CD8-positive, alpha-beta memory T cell (primary cell): ENCODE data around the gene IQCN. TPM values are rescaled to one million over a fixed set of nuclear protein-coding genes. Genes with fewer than 3 reads are reported as not detected.

Experiments
- CTCF ChIA-PET: fragments of 350-600 bp; sonication (Branson Sonifier 250); formaldehyde crosslinking; loops from one replicate; lab custom pipeline; 2021; ENCODE audit warnings: antibody characterized with exemption; lab: Charles Lee
- POLR2A ChIA-PET: fragments of 350-600 bp; sonication (Branson Sonifier 250); formaldehyde crosslinking; loops from one replicate; lab custom pipeline; 2021; ENCODE audit warnings: antibody characterized with exemption; lab: Charles Lee
- DNase-seq, 5 donors: peaks; one replicate each; pipeline versions ENCODE4 v3.0.0 to v3.0.0-alpha.2; 2020 to 2022; ENCODE audit warnings: mixed read lengths in 1 of 5
- H3K27ac ChIP-seq: one replicate; pipeline ENCODE4 v1.7.0; 2013; ENCODE audit warnings: low read depth, mild to moderate bottlenecking, low read length, moderate library complexity
- H3K27me3 ChIP-seq: 2 replicates; pipeline ENCODE4 v1.7.0; 2013; ENCODE audit warnings: low read length, mild to moderate bottlenecking; ENCODE audit not compliant: insufficient read depth, poor library complexity, severe bottlenecking
- H3K36me3 ChIP-seq: 2 replicates; pipeline ENCODE4 v1.7.0; 2013; ENCODE audit warnings: mild to moderate bottlenecking, low read length, moderate library complexity; ENCODE audit not compliant: insufficient read depth
- H3K4me1 ChIP-seq: 2 replicates; pipeline ENCODE4 v1.7.0; 2013; ENCODE audit warnings: mild to moderate bottlenecking, low read length, moderate library complexity; ENCODE audit not compliant: insufficient read depth
- H3K4me3 ChIP-seq: 2 replicates; pipeline ENCODE4 v1.7.0; 2013; ENCODE audit warnings: mild to moderate bottlenecking, low read length
- H3K9me3 ChIP-seq: 2 replicates; pipeline ENCODE4 v1.7.0; 2013; ENCODE audit warnings: mild to moderate bottlenecking, low read length
- H3K27ac Mint-ChIP-seq, 8 donors: one replicate each; pipeline ENCODE4 v1.8.0; 2020 to 2021; ENCODE audit warnings: mixed read lengths in 8 of 8, mild to moderate bottlenecking in 6 of 8, inconsistent platforms in 3 of 8, moderate library complexity in 3 of 8
- H3K27me3 Mint-ChIP-seq, 2 donors: one replicate each; pipeline ENCODE4 v1.8.0; 2020 to 2021; ENCODE audit warnings: mixed read lengths in 2 of 2, mild to moderate bottlenecking in 1 of 2, moderate library complexity in 1 of 2
- H3K36me3 Mint-ChIP-seq, 3 donors: one replicate each; pipeline ENCODE4 v1.8.0; 2020 to 2021; ENCODE audit warnings: mixed read lengths in 3 of 3, inconsistent platforms in 1 of 3, mild to moderate bottlenecking in 1 of 3
- H3K4me1 Mint-ChIP-seq, 3 donors: one replicate each; pipeline ENCODE4 v1.8.0; 2020 to 2021; ENCODE audit warnings: mixed read lengths in 3 of 3, inconsistent platforms in 1 of 3, mild to moderate bottlenecking in 1 of 3
- H3K4me3 Mint-ChIP-seq, 7 donors: one replicate each; pipeline ENCODE4 v1.8.0; 2020 to 2021; ENCODE audit warnings: mixed read lengths in 7 of 7, mild to moderate bottlenecking in 6 of 7, moderate library complexity in 4 of 7, inconsistent platforms in 2 of 7
- H3K9me3 Mint-ChIP-seq, 5 donors: one replicate each; pipeline ENCODE4 v1.8.0; 2020 to 2022; ENCODE audit warnings: mixed read lengths in 5 of 5, mild to moderate bottlenecking in 3 of 5, moderate library complexity in 2 of 5, inconsistent platforms in 1 of 5
- polyA plus RNA-seq: library from polyadenylated mRNA; unstranded; fragments of 300-500 nt; fragmentation: Illumina TruSeq; gene quantifications from one replicate; pipeline ENCODE4 v1.2.3, GENCODE V29; 2021
- total RNA-seq, 2 experiments: library from RNA; stranded (reverse); gene quantifications; one replicate each; pipeline ENCODE4 v1.2.3, GENCODE V29; 2021

The IQCN gene
- total and polyA plus RNA-seq, 3 experiments from 2014 or later, result 0.31 to 1.3 (median 1.3) TPM

DNA sequence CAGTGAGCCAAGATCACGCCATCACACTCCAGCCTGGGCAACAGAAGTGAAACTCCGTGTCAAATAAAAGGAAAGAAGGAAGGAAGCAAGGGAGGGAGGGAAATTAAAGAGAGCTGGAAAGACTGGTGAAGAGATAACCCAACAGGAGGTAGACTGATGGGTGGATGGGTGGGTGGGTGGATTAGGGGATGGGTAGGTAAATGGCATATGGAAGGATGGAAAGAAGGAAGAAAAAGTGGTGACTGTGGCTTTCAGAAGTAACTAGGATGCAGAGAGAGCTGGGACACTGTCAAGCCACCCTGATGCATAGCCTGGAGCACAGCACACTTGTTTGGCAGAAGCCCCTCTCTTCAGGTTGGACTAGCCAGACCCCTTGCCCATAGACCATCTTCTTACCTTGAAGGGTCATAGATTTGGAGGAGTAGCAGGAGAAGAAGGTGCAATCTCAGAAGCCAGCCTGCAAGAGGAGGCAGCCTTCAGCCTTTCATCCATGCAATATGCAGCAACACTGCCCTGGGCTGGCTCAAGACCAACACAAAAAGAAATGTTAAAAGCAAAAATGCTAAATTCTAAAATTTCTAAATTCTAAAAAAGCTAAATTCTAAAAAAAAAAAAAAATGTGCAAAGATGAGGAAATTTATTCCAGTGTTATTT is 5.1 kb downstream of the IQCN start:
- peaks cover 5% of the 10 kb centered on the region for H3K36me3 ChIP-seq
- POLR2A ChIA-PET, result interaction anchor here (0.7 kb wide), 1 partner anchor 183 kb away, joined by 6 read pairs; no protein-coding TSS in a partner anchor
- Mint-ChIP-seq H3K4me1 (peaks cover 9 to 20% (median 13%) of the 10 kb centered on the region in 3 donors), H3K27me3 (peaks cover 0 to 9% of the 10 kb centered on the region in 2 donors), H3K27ac (peak overlapping the region in 2 of 8 donors; percentile 51 to 99), H3K9me3 (no peaks in the 10 kb centered on the region), H3K4me3 (peak overlapping the region in 1 of 7 donors; percentile 52), H3K36me3 (peaks cover 5 to 35% (median 6%) of the 10 kb centered on the region in 3 donors)
- no peaks in the 10 kb centered on the region for H3K9me3 ChIP-seq
- H3K27ac ChIP-seq, result no peak overlapping the region
- DNase-seq, result no peak
- no peak overlapping the region for H3K4me3 ChIP-seq
- peaks cover 4% of the 10 kb centered on the region for H3K4me1 ChIP-seq
- CTCF ChIA-PET, result interaction anchor here (0.6 to 15.5 kb wide), 4 partner anchors 10 to 64 kb away, joined by 3 to 436 read pairs (median 13); partner anchors contain the start of gene PGPEP1
- H3K27me3 ChIP-seq, result no peaks in the 10 kb centered on the region

DNA sequence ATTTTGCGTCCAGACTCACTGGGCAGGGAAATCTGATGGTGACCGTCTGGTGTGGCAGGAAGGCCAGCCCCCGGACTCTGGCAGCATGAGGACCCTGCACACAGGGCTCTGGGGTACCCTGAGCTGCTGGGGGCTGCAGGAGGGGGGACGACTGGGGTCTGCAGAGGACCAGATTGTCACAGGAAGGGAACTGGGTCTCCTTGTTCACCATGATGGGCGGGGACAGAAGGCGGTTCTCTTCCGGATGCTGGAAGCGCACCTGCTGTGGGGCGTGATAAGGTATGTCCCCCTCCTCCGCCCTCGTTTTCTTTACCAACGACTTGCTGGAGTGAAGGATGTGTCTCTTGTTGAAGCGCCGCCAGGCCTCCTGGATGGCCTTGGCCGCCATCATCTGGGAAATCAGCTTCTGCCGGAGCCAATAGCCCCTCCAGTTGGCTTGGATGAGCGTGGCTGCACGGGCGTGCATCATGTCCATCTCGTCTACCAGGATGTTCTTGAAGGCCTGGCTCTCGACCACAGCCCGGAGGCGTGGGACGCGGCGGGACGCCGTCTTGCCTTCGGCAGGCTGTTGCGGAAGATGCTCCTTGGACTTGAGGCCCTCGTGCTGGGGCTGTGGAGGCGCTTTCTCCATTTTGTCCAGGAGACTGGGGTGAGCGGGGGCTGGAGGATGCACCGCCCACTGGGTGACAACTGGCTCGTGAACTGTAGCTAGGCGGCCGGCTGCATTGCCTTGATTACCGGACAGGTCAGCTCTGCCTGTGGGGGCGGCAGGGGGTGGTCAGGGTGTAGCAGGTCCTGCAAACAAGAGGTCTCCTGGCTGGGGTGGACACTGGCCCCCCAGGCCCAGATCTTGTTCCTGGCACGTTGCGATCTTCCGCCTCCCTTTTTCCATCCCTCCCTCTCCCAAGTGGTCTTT is 7.2 kb downstream of the IQCN start:
- CTCF ChIA-PET, result interaction anchor here (1.0 kb wide), 1 partner anchor 11 kb away, joined by 3 read pairs; no protein-coding TSS in a partner anchor

GRCh38 chr19:18265582-18265981 is 8.7 kb downstream of the IQCN start:
- Mint-ChIP-seq H3K27me3 (no peaks in the 10 kb centered on the region), H3K4me3 (peak overlapping the region in 1 of 7 donors; percentile 54), H3K36me3 (peaks cover 5 to 35% (median 6%) of the 10 kb centered on the region in 3 donors), H3K27ac (peak overlapping the region in 1 of 8 donors; percentile 43), H3K4me1 (peaks cover 5 to 12% (median 9%) of the 10 kb centered on the region in 3 donors), H3K9me3 (no peaks in the 10 kb centered on the region)
- Histone ChIP-seq H3K36me3 (peaks cover 5% of the 10 kb centered on the region), H3K4me1 (no peaks in the 10 kb centered on the region), H3K27me3 (no peaks in the 10 kb centered on the region), H3K4me3 (no peak overlapping the region), H3K27ac (no peak overlapping the region), H3K9me3 (no peaks in the 10 kb centered on the region)
- no peak for DNase-seq
- CTCF ChIA-PET, result interaction anchor here (1.7 to 2.1 kb wide), 2 partner anchors 12 to 13 kb away, joined by 5 to 6 read pairs; no protein-coding TSS in a partner anchor
- POLR2A ChIA-PET, result no interaction called here

More for the DNA sequence above, 7.2 kb downstream of the IQCN start:
- Histone ChIP-seq H3K4me1 (no peaks in the 10 kb centered on the region), H3K27me3 (no peaks in the 10 kb centered on the region), H3K27ac (no peak overlapping the region), H3K36me3 (peaks cover 5% of the 10 kb centered on the region), H3K9me3 (no peaks in the 10 kb centered on the region), H3K4me3 (no peak overlapping the region)
- no peak overlapping the region for H3K4me3 Mint-ChIP-seq
- no peak for DNase-seq
- peak overlapping the region in 4 of 8 donors; percentile 12 to 74 (median 56) for H3K27ac Mint-ChIP-seq
- no peaks in the 10 kb centered on the region for H3K9me3 Mint-ChIP-seq
- H3K27me3 Mint-ChIP-seq, result peaks cover 0 to 3% of the 10 kb centered on the region in 2 donors
- POLR2A ChIA-PET, result no interaction called here
- H3K4me1 Mint-ChIP-seq, result peaks cover 7 to 12% (median 9%) of the 10 kb centered on the region in 3 donors
- H3K36me3 Mint-ChIP-seq, result peaks cover 5 to 35% (median 6%) of the 10 kb centered on the region in 3 donors

DNA sequence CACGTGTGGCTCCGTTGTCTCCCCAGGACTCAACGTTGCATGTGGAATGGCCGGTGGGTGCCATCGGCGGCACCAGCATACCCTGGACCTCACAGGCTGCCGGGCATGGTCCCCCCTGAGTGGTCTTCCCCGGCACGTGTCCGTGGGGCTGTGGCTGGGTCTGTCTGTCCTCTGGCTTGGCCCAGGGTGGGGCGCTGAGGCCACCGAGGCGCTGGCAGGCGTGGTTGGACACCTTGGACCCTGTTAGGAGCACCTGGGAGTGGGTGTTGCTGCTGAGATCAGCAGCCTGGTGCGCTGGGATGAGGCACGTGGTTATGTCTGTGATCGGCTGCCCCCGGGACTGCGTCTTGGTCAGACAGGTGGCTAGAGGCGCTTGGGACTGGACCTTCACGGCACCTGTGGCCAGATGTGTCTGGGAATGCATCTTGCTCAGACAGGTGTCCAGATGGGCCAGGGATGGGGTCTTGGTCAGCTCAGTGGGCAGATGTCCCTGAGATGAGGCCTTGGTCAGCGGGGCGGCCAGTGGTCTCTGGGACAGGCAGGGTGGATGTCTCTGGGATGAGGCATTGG is 9.2 kb downstream of the IQCN start:
- peaks cover 5% of the 10 kb centered on the region for H3K36me3 ChIP-seq
- no peak overlapping the region for H3K27ac ChIP-seq
- DNase-seq, result no peak
- no peaks in the 10 kb centered on the region for H3K4me1 ChIP-seq
- H3K4me1 Mint-ChIP-seq, result peaks cover 5 to 12% (median 9%) of the 10 kb centered on the region in 3 donors
- ChIA-PET POLR2A (no interaction called here), CTCF (interaction anchor here (1.7 to 2.1 kb wide), 2 partner anchors 12 to 13 kb away, joined by 5 to 6 read pairs; no protein-coding TSS in a partner anchor)
- H3K27me3 Mint-ChIP-seq, result no peaks in the 10 kb centered on the region
- H3K9me3 ChIP-seq, result no peaks in the 10 kb centered on the region
- no peaks in the 10 kb centered on the region for H3K27me3 ChIP-seq
- no peak overlapping the region for H3K27ac Mint-ChIP-seq
- H3K9me3 Mint-ChIP-seq, result no peaks in the 10 kb centered on the region
- peaks cover 5 to 35% (median 6%) of the 10 kb centered on the region in 3 donors for H3K36me3 Mint-ChIP-seq
- H3K4me3 Mint-ChIP-seq, result peak overlapping the region in 1 of 7 donors; percentile 54
- H3K4me3 ChIP-seq, result no peak overlapping the region

DNA sequence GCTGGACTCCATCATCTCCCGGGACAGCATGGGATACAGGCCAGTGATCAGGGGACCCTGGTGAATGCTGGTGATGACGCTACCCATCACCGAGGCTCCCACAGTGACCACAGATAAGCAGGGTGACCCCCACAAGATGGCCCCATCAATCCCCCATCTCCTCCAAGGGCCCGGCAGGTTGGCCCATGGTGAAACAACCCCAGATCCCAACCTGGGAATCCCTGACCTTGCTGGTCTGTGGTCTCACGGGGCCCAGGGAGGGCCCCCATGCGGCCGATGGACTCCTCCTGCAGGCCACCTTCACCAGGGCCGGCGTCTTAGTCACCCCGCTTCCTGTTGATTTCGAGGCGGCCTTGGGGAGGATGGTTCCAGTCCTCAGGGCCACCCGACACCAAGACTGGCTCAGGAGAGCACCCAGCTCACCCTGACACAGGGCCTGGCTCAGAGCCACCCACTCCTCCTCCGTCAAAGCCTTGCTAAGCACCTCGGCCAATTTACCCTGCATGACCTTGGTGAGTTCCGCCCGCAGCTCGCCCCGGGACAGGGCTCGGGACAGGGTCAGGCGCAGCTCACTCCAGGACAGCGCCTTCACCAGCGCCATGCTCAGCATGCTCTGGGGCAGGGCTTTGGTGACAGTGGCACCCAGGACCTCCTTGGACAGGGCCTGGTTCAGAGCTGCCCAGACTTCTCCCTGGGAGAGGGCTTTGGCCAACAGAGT is 10.0 kb downstream of the IQCN start:
- no peaks in the 10 kb centered on the region for H3K9me3 ChIP-seq
- H3K4me3 ChIP-seq, result no peak overlapping the region
- ChIA-PET POLR2A (no interaction called here), CTCF (interaction anchor here (1.7 to 2.1 kb wide), 2 partner anchors 11 to 13 kb away, joined by 5 to 6 read pairs; no protein-coding TSS in a partner anchor)
- peaks cover 5% of the 10 kb centered on the region for H3K36me3 ChIP-seq
- Mint-ChIP-seq H3K4me3 (peak overlapping the region in 1 of 7 donors; percentile 54), H3K9me3 (no peaks in the 10 kb centered on the region), H3K27ac (no peak overlapping the region), H3K36me3 (peaks cover 5 to 33% (median 6%) of the 10 kb centered on the region in 3 donors), H3K27me3 (no peaks in the 10 kb centered on the region), H3K4me1 (peaks cover 5 to 12% (median 9%) of the 10 kb centered on the region in 3 donors)
- no peak overlapping the region for H3K27ac ChIP-seq
- no peak for DNase-seq
- H3K4me1 ChIP-seq, result no peaks in the 10 kb centered on the region
- no peaks in the 10 kb centered on the region for H3K27me3 ChIP-seq

- peaks cover 5 to 32% (median 6%) of the 10 kb centered on the region in 3 donors for H3K36me3 Mint-ChIP-seq
- H3K4me3 Mint-ChIP-seq, result no peak overlapping the region
- ChIA-PET POLR2A (interaction anchor here (0.6 to 0.7 kb wide), 2 partner anchors 74 to 246 kb away, joined by 3 to 6 read pairs; no protein-coding TSS in a partner anchor), CTCF (interaction anchor here (1.7 to 2.1 kb wide), 3 partner anchors 12 to 16 kb away, joined by 6 read pairs; no protein-coding TSS in a partner anchor)
- Histone ChIP-seq H3K27ac (no peak overlapping the region), H3K4me1 (no peaks in the 10 kb centered on the region), H3K9me3 (no peaks in the 10 kb centered on the region), H3K36me3 (peaks cover 5% of the 10 kb centered on the region), H3K27me3 (no peaks in the 10 kb centered on the region), H3K4me3 (no peak overlapping the region)
- no peaks in the 10 kb centered on the region for H3K27me3 Mint-ChIP-seq
- no peak for DNase-seq
- H3K4me1 Mint-ChIP-seq, result peaks cover 5 to 12% (median 9%) of the 10 kb centered on the region in 3 donors
- no peak overlapping the region for H3K27ac Mint-ChIP-seq
- H3K9me3 Mint-ChIP-seq, result no peaks in the 10 kb centered on the region
Observed at GRCh38 chr19:18263324-18264136, 10.7 kb downstream of the IQCN start.
